Rectal smooth muscle tissue (tissue), 1 donor: ENCODE results near the gene CAMTA1.

Source experiments
- H3K27ac ChIP-seq: one replicate; pipeline ENCODE4 v1.7.0; 2013; ENCODE audit warnings: low read depth, low read length, inconsistent platforms
- H3K27me3 ChIP-seq: one replicate; pipeline ENCODE4 v1.7.0; 2013; ENCODE audit warnings: low read length; ENCODE audit not compliant: control insufficient read depth, insufficient read depth
- H3K36me3 ChIP-seq: one replicate; pipeline ENCODE4 v1.7.0; 2013; ENCODE audit warnings: low read length; ENCODE audit not compliant: control insufficient read depth, insufficient read depth
- H3K4me1 ChIP-seq: one replicate; pipeline ENCODE4 v1.7.0; 2013; ENCODE audit warnings: low read length; ENCODE audit not compliant: control insufficient read depth, insufficient read depth
- H3K4me3 ChIP-seq: one replicate; pipeline ENCODE4 v1.7.0; 2013; ENCODE audit warnings: low read length
- H3K9ac ChIP-seq: one replicate; pipeline ENCODE4 v1.7.0; 2013; ENCODE audit warnings: low read length

The CAMTA1 gene

DNA sequence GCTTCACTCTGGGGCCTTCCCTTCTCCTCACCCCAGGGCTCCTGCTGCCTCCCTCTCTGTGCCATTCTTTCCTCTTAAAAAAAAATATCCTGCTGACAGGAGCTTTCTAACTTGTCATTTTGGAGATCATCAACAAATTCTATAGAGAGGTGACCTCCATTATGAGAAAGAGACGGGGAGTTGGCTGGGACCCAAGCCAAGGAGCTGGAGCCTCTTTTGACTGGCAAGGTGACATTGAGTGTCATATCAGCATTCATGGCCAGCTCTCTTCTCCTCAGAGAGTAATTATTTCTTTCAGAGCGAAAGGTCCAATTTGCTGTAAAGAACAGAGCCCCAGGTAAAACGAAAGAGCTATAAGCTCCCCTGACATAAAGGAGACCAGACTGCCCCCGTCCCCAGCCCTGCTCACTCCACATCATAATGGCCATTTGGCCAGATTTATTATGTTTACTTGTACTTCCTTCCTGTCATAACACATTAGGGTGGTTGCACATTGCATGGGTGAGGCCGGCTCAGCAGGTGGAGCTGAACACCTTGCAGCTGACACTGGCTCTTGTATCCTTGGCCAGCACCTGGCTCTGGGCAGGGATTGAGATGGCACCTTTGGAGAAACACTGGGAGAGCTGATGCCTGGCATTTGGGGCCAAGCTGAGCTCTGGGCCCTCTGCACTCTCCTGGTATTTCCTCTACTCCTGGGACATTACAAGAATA lies 581.9 kb downstream of the CAMTA1 start:
- no peaks in the 10 kb centered on the region for H3K4me1 ChIP-seq
- H3K27ac ChIP-seq, result no peak overlapping the region

DNA sequence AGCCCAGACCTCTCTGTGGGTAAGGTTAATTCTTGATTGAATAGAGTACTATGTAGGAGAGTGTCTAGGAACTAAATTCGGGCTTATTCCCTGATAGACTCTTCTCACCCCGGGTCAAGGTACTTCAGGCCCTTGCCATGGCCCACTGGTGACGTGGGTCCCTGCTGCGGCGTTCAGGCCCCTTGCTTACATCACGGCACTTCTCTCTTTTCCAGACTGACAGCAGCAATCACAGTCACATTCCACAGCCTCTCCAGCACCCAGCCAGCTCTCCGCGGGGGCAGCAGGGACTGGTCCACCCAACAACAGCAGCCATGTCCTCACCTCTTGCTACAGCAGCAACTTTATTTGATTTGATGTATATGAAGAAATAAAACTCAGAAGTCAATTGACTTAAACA lies 584.6 kb downstream of the CAMTA1 start:
- H3K27ac ChIP-seq, result no peak overlapping the region

More for the DNA sequence above, 581.9 kb downstream of the CAMTA1 start:
- Histone ChIP-seq H3K4me3 (no peak overlapping the region), H3K36me3 (no peaks in the 10 kb centered on the region), H3K9ac (no peak overlapping the region), H3K27me3 (no peaks in the 10 kb centered on the region)

DNA sequence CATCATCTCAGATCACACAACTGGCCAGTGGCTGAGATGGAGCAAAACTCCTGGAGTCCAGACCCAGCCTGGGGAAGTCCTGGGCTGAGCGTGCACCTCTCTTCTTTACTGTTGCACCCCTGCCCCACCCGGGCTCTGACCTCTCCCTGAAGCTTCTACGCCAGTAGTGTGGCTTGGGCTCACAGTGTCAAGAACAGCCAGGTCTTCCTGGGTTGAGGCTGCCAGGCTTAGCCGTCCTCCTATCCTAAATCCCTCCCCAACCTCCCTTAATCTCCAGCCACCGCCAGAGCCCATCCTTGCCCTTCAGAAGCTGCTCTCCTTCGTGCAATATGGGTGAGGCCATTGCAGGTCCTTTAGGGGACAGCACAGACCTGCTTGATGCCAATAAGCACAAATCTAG lies 586.7 kb downstream of the CAMTA1 start:
- Histone ChIP-seq H3K27ac (no peak overlapping the region), H3K27me3 (no peaks in the 10 kb centered on the region), H3K9ac (no peak overlapping the region), H3K36me3 (no peaks in the 10 kb centered on the region), H3K4me1 (no peaks in the 10 kb centered on the region), H3K4me3 (no peak overlapping the region)

More for the DNA sequence above, 584.6 kb downstream of the CAMTA1 start:
- no peak overlapping the region for H3K4me3 ChIP-seq
- no peaks in the 10 kb centered on the region for H3K27me3 ChIP-seq
- H3K9ac ChIP-seq, result no peak overlapping the region
- H3K36me3 ChIP-seq, result no peaks in the 10 kb centered on the region
- H3K4me1 ChIP-seq, result no peaks in the 10 kb centered on the region

- no peaks in the 10 kb centered on the region for H3K36me3 ChIP-seq
- no peak overlapping the region for H3K9ac ChIP-seq
- H3K4me1 ChIP-seq, result no peaks in the 10 kb centered on the region
- H3K27me3 ChIP-seq, result no peaks in the 10 kb centered on the region
- no peak overlapping the region for H3K27ac ChIP-seq
- H3K4me3 ChIP-seq, result no peak overlapping the region
Measured at GRCh38 chr1:7372477-7373120, 587.3 kb downstream of the CAMTA1 start.

GRCh38 chr1:7373251-7373650 lies 588.0 kb downstream of the CAMTA1 start:
- Histone ChIP-seq H3K9ac (no peak overlapping the region), H3K27me3 (no peaks in the 10 kb centered on the region), H3K4me3 (no peak overlapping the region), H3K27ac (no peak overlapping the region), H3K36me3 (no peaks in the 10 kb centered on the region), H3K4me1 (no peaks in the 10 kb centered on the region)

- Histone ChIP-seq H3K4me3 (no peak overlapping the region), H3K9ac (no peak overlapping the region)
Measured at GRCh38 chr1:7373876-7374562, 588.8 kb downstream of the CAMTA1 start.

DNA sequence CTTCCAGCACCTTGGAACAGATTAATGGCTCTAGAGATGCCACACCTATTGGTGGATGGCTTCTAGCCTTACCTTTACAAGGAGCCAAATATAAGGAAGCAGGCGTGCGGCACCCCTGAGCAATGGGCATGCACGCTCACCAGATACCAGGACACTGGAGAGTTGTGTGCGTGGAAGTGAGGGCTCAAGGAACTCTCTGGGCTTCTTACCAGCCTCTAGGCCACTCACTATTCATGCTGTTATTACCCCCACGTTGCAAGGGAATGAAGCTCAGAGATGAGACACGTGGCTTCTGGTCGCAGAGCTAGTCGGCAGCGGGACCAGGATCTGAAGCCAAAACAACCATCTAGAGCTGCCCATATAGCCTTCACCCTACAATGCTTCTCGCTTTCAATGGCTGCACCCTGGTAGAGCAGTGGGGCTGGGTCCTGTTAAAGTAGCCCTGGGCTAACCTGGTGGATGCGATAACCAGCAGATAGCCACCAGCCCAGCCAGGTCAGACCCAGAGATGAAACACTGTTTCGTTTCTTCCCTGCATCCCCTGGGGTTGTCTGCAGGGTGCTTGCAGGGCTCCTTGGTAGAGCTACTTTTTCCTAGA lies 589.4 kb downstream of the CAMTA1 start:
- no peak overlapping the region for H3K4me3 ChIP-seq
- no peaks in the 10 kb centered on the region for H3K27me3 ChIP-seq
- no peaks in the 10 kb centered on the region for H3K36me3 ChIP-seq
- H3K4me1 ChIP-seq, result peaks cover 5% of the 10 kb centered on the region
- no peak overlapping the region for H3K27ac ChIP-seq
- no peak overlapping the region for H3K9ac ChIP-seq

More at GRCh38 chr1:7373876-7374562, 588.8 kb downstream of the CAMTA1 start:
- H3K27ac ChIP-seq, result no peak overlapping the region
- peaks cover 5% of the 10 kb centered on the region for H3K4me1 ChIP-seq
- H3K36me3 ChIP-seq, result no peaks in the 10 kb centered on the region
- H3K27me3 ChIP-seq, result no peaks in the 10 kb centered on the region

DNA sequence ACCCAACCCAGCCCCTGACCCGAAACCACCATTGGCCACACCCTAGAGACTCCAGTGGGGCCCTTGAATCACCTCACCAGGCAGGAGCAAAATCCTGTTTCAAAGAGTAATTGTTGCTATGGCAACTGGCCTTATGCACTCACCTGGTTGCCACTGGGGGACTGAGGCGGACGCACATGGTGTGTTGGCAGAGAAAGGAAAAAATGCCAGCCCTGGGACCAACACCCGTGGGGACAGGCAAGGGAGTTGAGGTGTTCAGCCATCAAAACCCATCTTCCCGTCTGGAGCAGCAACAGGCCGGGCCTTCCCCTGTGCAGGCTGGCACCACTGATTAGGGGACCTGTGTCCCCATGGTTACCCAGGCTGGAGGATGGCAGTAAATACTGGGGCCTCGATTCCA lies 590.1 kb downstream of the CAMTA1 start:
- no peak overlapping the region for H3K27ac ChIP-seq
- H3K9ac ChIP-seq, result no peak overlapping the region
- H3K4me1 ChIP-seq, result peaks cover 8% of the 10 kb centered on the region
- no peaks in the 10 kb centered on the region for H3K27me3 ChIP-seq
- H3K36me3 ChIP-seq, result no peaks in the 10 kb centered on the region
- no peak overlapping the region for H3K4me3 ChIP-seq

DNA sequence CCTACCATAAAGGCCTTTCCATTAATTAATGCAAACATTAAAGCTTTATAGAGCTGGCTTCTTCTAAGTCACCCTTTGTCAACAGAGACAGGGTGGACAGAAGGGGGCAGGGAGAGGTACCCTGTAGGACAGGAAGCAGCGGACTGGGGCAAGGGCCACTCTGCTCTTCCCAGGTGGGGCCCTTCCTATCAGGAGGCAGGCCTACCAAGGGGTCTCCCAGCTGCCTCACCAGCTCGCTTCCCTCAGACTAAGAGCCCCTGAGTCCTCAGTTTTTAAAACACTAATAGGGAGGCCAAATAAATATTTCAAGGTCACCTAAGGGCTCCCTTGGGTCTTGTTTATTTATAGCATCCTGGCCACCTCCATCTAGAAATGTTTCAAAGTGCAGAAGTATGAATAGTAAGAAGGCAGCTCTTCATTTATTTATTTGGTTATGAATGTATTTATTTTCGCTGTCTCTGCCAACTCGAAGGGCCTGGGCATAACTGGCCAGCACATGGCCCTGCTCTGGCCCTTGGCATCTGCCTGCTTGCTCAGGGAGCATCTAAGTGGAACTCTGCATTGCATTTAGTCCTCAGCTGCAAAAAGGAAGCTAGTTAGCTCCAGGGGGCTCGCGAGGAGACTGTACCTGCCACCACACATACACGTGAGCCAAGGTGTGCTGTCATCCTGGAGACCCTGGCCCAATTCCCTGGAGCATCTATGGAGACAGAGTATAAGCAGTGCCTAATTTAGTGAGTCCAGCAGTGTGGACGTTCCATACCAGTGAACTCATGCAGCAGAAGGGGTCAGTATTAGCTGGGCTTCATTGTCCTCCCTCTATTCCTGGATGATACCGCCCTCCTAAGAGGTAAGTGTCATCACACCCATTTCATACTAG lies 590.8 kb downstream of the CAMTA1 start:
- Histone ChIP-seq H3K4me1 (peaks cover 13% of the 10 kb centered on the region), H3K36me3 (no peaks in the 10 kb centered on the region), H3K4me3 (no peak overlapping the region), H3K9ac (no peak overlapping the region), H3K27ac (no peak overlapping the region), H3K27me3 (no peaks in the 10 kb centered on the region)

DNA sequence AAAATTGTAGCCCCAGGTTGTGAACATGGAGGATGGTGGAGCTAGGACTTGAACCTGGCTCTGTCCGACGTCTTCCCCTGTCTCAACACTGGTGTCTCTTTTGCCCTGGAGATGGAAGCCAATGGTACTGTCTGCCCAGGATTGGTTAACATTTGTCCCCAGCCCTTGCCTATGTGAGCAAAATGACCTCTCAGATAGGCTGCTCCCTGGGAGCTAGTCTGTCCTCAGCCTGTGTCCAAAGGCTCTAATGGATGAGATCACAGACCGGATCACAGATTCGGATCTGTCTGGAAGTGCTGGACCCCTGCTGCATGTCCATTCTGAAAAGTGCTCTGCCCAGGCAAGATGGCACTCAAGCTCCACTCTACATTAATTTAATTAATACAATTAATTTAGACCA lies 591.4 kb downstream of the CAMTA1 start:
- Histone ChIP-seq H3K27me3 (no peaks in the 10 kb centered on the region), H3K4me1 (peaks cover 13% of the 10 kb centered on the region), H3K4me3 (no peak overlapping the region), H3K36me3 (no peaks in the 10 kb centered on the region), H3K9ac (no peak overlapping the region), H3K27ac (no peak overlapping the region)

DNA sequence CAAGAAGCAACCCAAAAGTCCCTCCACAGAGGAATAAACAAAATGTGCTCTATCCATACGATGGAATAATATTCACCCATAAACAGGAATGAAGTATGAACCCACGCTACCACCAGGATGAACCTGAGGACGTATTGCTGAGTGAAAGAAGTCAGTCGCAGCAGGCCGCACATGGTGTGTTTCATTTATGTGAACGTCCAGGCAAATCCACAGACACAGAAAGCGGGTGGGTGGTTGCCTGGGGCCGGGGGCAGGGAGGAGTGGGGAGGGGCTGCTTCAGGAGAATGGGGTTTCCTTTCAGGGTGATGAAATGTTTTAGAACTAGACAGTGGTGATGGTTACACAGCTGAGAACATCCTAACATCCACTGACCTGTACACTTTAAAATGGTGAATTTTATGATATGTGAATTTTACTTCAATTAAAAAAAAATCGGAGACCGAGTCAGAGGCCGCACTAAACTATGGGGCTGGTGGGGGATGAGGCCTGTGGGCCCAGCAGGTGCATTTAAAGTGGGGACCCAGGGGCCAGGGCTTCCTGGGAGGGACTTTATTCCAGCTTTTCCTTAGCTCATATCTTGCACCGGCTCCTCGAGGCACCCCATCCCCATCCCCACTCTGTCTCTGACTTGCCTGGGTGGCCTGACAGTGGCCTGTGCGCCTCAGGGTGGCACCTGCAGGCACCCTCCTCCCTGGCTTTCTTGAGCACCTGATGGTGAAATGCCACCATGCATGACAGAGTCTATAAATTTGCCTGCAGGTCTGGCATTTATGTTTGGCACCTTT lies 593.3 kb downstream of the CAMTA1 start:
- no peak overlapping the region for H3K9ac ChIP-seq
- H3K4me1 ChIP-seq, result peaks cover 13% of the 10 kb centered on the region
- H3K27ac ChIP-seq, result peak overlapping the region; percentile 83
- no peak overlapping the region for H3K4me3 ChIP-seq
- H3K27me3 ChIP-seq, result no peaks in the 10 kb centered on the region
- H3K36me3 ChIP-seq, result no peaks in the 10 kb centered on the region
